Measurements from ENCODE around the gene SNX11.

The SNX11 gene

GRCh38 chr17:48100160-48100559, 7.4 kb upstream of the SNX11 start:
- DNase-seq = no peak

- DNase-seq = no peak
Measured at GRCh38 chr17:48100591-48101011, 7.0 kb upstream of the SNX11 start.

GRCh38 chr17:48101012-48101720, 6.4 kb upstream of the SNX11 start, which contains the start of gene CBX1:
Gene CBX1, minus strand, starts transcription at chr17:48101478. Its CDS starts 24,474 bp downstream, at chr17:48077004.
- DNase-seq = peak; percentile 43 to 67

- no peak for DNase-seq
Measured at GRCh38 chr17:48102043-48102750, 5.4 kb upstream of the SNX11 start.

GRCh38 chr17:48102798-48103715, 4.5 kb upstream of the SNX11 start:
- DNase-seq = peak in 1 of 2 donors; percentile 50

GRCh38 chr17:48104440-48104839, 3.1 kb upstream of the SNX11 start:
- DNase-seq = no peak

GRCh38 chr17:48106802-48107136, 797 bp upstream of the SNX11 start:
- no peak for DNase-seq

- no peak for DNase-seq
Measured at GRCh38 chr17:48110761-48111160, 3.2 kb downstream of the SNX11 start.

- DNase-seq = no peak
Measured at GRCh38 chr17:48111937-48112241, 4.3 kb downstream of the SNX11 start.

GRCh38 chr17:48113201-48113676, 5.7 kb downstream of the SNX11 start:
- peak; percentile 9 to 36 for DNase-seq

- no peak for DNase-seq
Measured at GRCh38 chr17:48121923-48122664, 14.5 kb downstream of the SNX11 start.

- DNase-seq = no peak
Measured at GRCh38 chr17:48122665-48123045, 15.1 kb downstream of the SNX11 start.

GRCh38 chr17:48123111-48123510, 15.5 kb downstream of the SNX11 start:
- DNase-seq = no peak

GRCh38 chr17:48123776-48124388, 16.3 kb downstream of the SNX11 start:
- no peak for DNase-seq

GRCh38 chr17:48125829-48126531, 18.4 kb downstream of the SNX11 start:
- no peak for DNase-seq

GRCh38 chr17:48126532-48126850, 18.9 kb downstream of the SNX11 start:
- DNase-seq = no peak

- DNase-seq = no peak
Measured at GRCh38 chr17:48127371-48128051, 19.9 kb downstream of the SNX11 start.

- no peak for DNase-seq
Measured at GRCh38 chr17:48128400-48128799, 20.8 kb downstream of the SNX11 start.

- no peak for DNase-seq
Measured at GRCh38 chr17:48129981-48130380, 22.4 kb downstream of the SNX11 start.

GRCh38 chr17:48131216-48131824, 23.8 kb downstream of the SNX11 start:
- peak in 1 of 2 donors; percentile 23 for DNase-seq

- no peak for DNase-seq
Measured at GRCh38 chr17:48132385-48132784, 24.8 kb downstream of the SNX11 start.
